GM12865 (cell line): Measurements from ENCODE around the gene NSG1.

Experiments
- DNase-seq: peaks from one replicate; pipeline ENCODE4 v3.0.0; 2010; ENCODE audit warnings: low read depth
- H3K4me3 ChIP-seq: 2 replicates; pipeline ENCODE4 v1.5.1; 2011; ENCODE audit warnings: mild to moderate bottlenecking, low read depth, low read length, control low read depth
- CTCF ChIP-seq: IDR thresholded peaks from 2 replicates; pipeline ENCODE4 v1.5.1; 2011; ENCODE audit warnings: low read length, control low read depth, low read depth, inconsistent platforms; ENCODE audit not compliant: insufficient read depth; ENCODE audit errors: missing control alignments

The NSG1 gene

GRCh38 chr4:4422856-4423499 is 36.1 kb downstream of the NSG1 start:
- DNase-seq = no peak
- TF ChIP-seq CTCF = no peak
- no peak overlapping the region for H3K4me3 ChIP-seq

GRCh38 chr4:4423706-4424498 is 37.0 kb downstream of the NSG1 start:
- H3K4me3 ChIP-seq = no peak overlapping the region
- TF ChIP-seq CTCF = no peak
- no peak for DNase-seq

- no peak for DNase-seq
- TF ChIP-seq CTCF = no peak
- no peak overlapping the region for H3K4me3 ChIP-seq
Observed at GRCh38 chr4:4424499-4425115, 37.7 kb downstream of the NSG1 start.

DNA sequence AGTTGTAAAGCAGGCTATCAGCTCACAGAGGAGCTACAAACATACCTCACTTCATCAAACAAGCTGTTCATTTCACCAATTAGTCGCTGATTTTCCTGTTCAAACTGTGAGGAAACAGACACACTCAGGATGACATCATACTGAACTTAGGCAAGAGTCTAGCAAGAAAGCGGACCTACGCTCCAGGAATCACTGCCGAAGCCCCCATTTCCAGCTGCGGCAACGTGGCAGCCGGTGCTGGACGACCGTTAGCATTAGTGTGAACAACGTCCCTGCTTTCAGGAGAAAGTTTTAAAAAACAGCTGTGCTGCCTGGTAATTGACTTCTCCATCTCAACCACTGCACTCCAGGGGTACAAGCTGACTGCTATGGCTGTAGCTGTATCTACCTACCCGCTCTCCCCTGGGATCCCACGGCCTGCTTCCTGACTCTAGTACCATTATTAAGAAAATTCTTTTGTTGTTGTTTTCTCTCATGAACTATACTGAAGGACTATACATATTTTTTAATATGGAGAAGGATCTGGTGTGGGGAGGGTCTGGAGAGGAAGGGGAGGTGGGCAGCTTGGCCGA is 38.3 kb downstream of the NSG1 start:
- TF ChIP-seq CTCF = no peak
- no peak for DNase-seq
- H3K4me3 ChIP-seq = no peak overlapping the region

DNA sequence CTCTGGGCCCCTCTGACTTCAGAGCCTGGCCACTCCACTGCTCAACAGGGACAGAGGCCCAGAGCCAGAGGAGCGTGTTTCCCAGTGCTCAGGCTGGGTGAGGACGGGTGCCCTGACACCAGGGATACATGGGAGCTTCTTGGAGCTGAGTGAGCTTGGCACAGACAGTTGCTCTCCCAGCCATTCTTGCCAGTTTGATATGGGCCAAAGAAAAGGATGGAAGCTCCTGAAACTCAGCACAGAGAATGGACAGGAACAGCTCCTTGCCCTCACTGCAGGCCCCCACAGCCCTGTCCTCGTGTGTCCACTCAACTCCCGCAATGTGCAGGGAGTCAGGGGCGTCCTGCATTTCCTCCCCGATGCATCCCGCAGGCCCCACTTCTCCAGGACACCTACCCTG is 38.8 kb downstream of the NSG1 start:
- no peak overlapping the region for H3K4me3 ChIP-seq
- no peak for DNase-seq
- TF ChIP-seq CTCF = no peak

- TF ChIP-seq CTCF = no peak
- no peak for DNase-seq
- H3K4me3 ChIP-seq = no peak overlapping the region
Observed at GRCh38 chr4:4426511-4427120, 39.7 kb downstream of the NSG1 start.
